Endothelial cell of umbilical vein (primary cell): ENCODE results near the gene LMO7. TPM values are rescaled to one million over a fixed set of nuclear protein-coding genes. Genes with fewer than 3 reads are reported as not detected.

Source experiments
- BruUV-seq: library from RNA; stranded (reverse); fragments of 400-500 nt; replicated peaks from 2 replicates; lab custom pipeline; 2021; lab: Mats Ljungman, UMichigan
- CTCF ChIA-PET: fragments of 300-600, 350-600 bp; sonication (Branson Sonifier 250); formaldehyde crosslinking; loops from one replicate; lab custom pipeline; 2021; ENCODE audit warnings: antibody characterized with exemption, inconsistent platforms; lab: Charles Lee
- POLR2A ChIA-PET: fragments of 300-600, 350-600 bp; sonication (Branson Sonifier 250); formaldehyde crosslinking; loops from one replicate; lab custom pipeline; 2021; ENCODE audit warnings: antibody characterized with exemption, inconsistent platforms; lab: Charles Lee
- DNase-seq: peaks from one replicate; pipeline ENCODE4 v3.0.0-alpha.2; 2011; ENCODE audit warnings: low read depth, low spot score
- FAIRE-seq: peaks from 2 replicates; lab custom pipeline; 2011; peaks lifted over from hg19 to GRCh38; lab: Jason Lieb, UNC
- H2AFZ ChIP-seq: 2 replicates; pipeline ENCODE4 v1.6.0; 2012; ENCODE audit warnings: low read depth, low read length, control low read depth, inconsistent platforms
- H3K27ac ChIP-seq: 2 replicates; pipeline ENCODE4 v1.5.1; 2011; ENCODE audit warnings: low read depth, mild to moderate bottlenecking, control low read depth, low read length, moderate library complexity; ENCODE audit not compliant: insufficient read depth
- H3K27me3 ChIP-seq, 2 experiments: 2 replicates each; pipeline versions ENCODE4 v1.6.0 to v1.6.1; 2011; ENCODE audit warnings: low read length in 2 of 2, mixed read lengths in 1 of 2; ENCODE audit not compliant: control insufficient read depth in 2 of 2, insufficient read depth in 2 of 2
- H3K36me3 ChIP-seq, 2 experiments: 2 replicates in 1 of 2; 3 replicates in 1 of 2; pipeline ENCODE4 v1.5.1; 2011; ENCODE audit warnings: low read length in 2 of 2, mild to moderate bottlenecking in 1 of 2, moderate library complexity in 1 of 2; ENCODE audit not compliant: control insufficient read depth in 2 of 2, insufficient read depth in 2 of 2; ENCODE audit errors: extremely low read depth in 1 of 2
- H3K4me1 ChIP-seq: 3 replicates; pipeline ENCODE4 v1.5.1; 2011; ENCODE audit warnings: mild to moderate bottlenecking, low read length; ENCODE audit not compliant: control insufficient read depth, insufficient read depth; ENCODE audit errors: extremely low read depth
- H3K4me2 ChIP-seq: 2 replicates; pipeline ENCODE4 v1.6.1; 2011; ENCODE audit warnings: low read length, control low read depth, mixed read lengths; ENCODE audit not compliant: insufficient read depth
- H3K4me3 ChIP-seq, 3 experiments: fragments of 200-600 bp in 1 of 3; sonication (generic), shearing (Covaris generic) in 1 of 3; replicated peaks in 1 of 3; 2 replicates each; pipeline ENCODE4 v1.5.1; 2011 to 2016; ENCODE audit warnings: control low read depth in 3 of 3, low read length in 3 of 3, mild to moderate bottlenecking in 2 of 3, inconsistent platforms in 1 of 3, low read depth in 1 of 3, moderate library complexity in 1 of 3; ENCODE audit not compliant: insufficient read depth in 1 of 3
- H3K79me2 ChIP-seq: 2 replicates; pipeline ENCODE4 v1.6.0; 2012; ENCODE audit warnings: low read length, inconsistent platforms; ENCODE audit not compliant: control insufficient read depth, insufficient read depth
- H3K9ac ChIP-seq: replicated peaks from 2 replicates; pipeline ENCODE3; 2011; ENCODE audit warnings: low read length, control low read depth; ENCODE audit not compliant: insufficient read depth; ENCODE audit errors: extremely low read depth
- H3K9me1 ChIP-seq: replicated peaks from 3 replicates; pipeline ENCODE4 v1.6.0; 2011; ENCODE audit warnings: mild to moderate bottlenecking, low read length; ENCODE audit not compliant: control insufficient read depth, insufficient read depth; ENCODE audit errors: extremely low read depth
- H3K9me3 ChIP-seq: replicated peaks from 2 replicates; pipeline ENCODE4 v1.5.1; 2012; ENCODE audit warnings: low read length, inconsistent platforms; ENCODE audit not compliant: control insufficient read depth, insufficient read depth
- H4K20me1 ChIP-seq: replicated peaks from 2 replicates; pipeline ENCODE3; 2011; ENCODE audit warnings: mild to moderate bottlenecking, low read length; ENCODE audit not compliant: control insufficient read depth, insufficient read depth; ENCODE audit errors: extremely low read depth
- CTCF ChIP-seq, 2 donors: IDR thresholded peaks; 1 replicate in 1 of 2; 2 replicates in 1 of 2; pipeline ENCODE4 v1.5.1; 2011; ENCODE audit warnings: low read length in 2 of 2, mild to moderate bottlenecking in 2 of 2, moderate library complexity in 2 of 2, control low read depth in 1 of 2, inconsistent platforms in 1 of 2, low read depth in 1 of 2; ENCODE audit not compliant: insufficient read depth in 1 of 2; ENCODE audit errors: extremely low read depth in 1 of 2
- EZH2 ChIP-seq: IDR thresholded peaks from 2 replicates; pipeline ENCODE4 v1.6.1; 2012; ENCODE audit warnings: borderline replicate concordance, low read depth, mild to moderate bottlenecking, moderate library complexity, low read length, inconsistent platforms; ENCODE audit not compliant: severe bottlenecking
- FOS ChIP-seq: IDR thresholded peaks from 2 replicates; pipeline ENCODE4 v1.6.1; 2011; ENCODE audit warnings: mild to moderate bottlenecking, low read length, moderate library complexity, borderline replicate concordance; ENCODE audit not compliant: insufficient read depth
- GATA2 ChIP-seq: IDR thresholded peaks from 2 replicates; pipeline ENCODE4 v1.7.0; 2011; ENCODE audit warnings: low read depth, mild to moderate bottlenecking, moderate library complexity, mixed read lengths, low read length; ENCODE audit not compliant: insufficient read length, insufficient read depth
- JUN ChIP-seq: IDR thresholded peaks from 2 replicates; pipeline ENCODE4 v1.6.1; 2011; ENCODE audit warnings: borderline replicate concordance, low read depth; ENCODE audit not compliant: insufficient read length, insufficient read depth
- MAX ChIP-seq: IDR thresholded peaks from 2 replicates; pipeline ENCODE4 v1.6.1; 2011; ENCODE audit not compliant: insufficient read depth, insufficient read length
- MYC ChIP-seq: IDR thresholded peaks from one replicate; pipeline ENCODE4 v1.6.1; 2011; ENCODE audit warnings: mild to moderate bottlenecking, low read depth, low read length
- POLR2A ChIP-seq: IDR thresholded peaks from 2 replicates; pipeline ENCODE4 v1.6.1; 2012; ENCODE audit warnings: low read depth, mild to moderate bottlenecking, control low read depth, low read length
- POLR2AphosphoS5 ChIP-seq: IDR thresholded peaks from 2 replicates; pipeline ENCODE4 v1.6.1; 2012; ENCODE audit warnings: low read depth, mild to moderate bottlenecking, control low read depth, low read length, moderate library complexity; ENCODE audit not compliant: insufficient read depth
- dilution Hi-C: fragments of 300-500 bp; cut with MboI; formaldehyde crosslinking; loops from one replicate; pipeline ENCODE4 v1.15.0; 2019; ENCODE audit warnings: low sequenced_read_pairs; ENCODE audit not compliant: extremely low pct_ligation_motif_present
- intact Hi-C: fragments of 100-400 bp; cut with micrococcal nuclease; formaldehyde crosslinking; loops from one replicate; pipeline ENCODE4 v1.10.0; 2022
- polyA plus RNA-seq, 4 experiments: library from polyadenylated mRNA; depleted of rRNA in 3 of 4; stranded (reverse) in 3 of 4; unstranded in 1 of 4; fragments of >200 nt; gene quantifications; 2 replicates each; pipeline versions ENCODE4 v1.2.1 to v1.2.3, GENCODE V29; 2011 to 2012; ENCODE audit warnings: missing spikeins in 1 of 4
- total RNA-seq: library from RNA; stranded (reverse); gene quantifications from 2 replicates; pipeline ENCODE4 v1.2.3, GENCODE V29; 2021

LMO7 gene
- total and polyA plus RNA-seq, 2 donors (not counting 3 experiments of a cell fraction or from before 2014, with no cell fraction given): 10.5 to 21.1 TPM

- DNase-seq (no peak), FAIRE-seq (no peak)
- Histone ChIP-seq H3K27ac (no peak overlapping the region), H3K36me3 (no peaks in the 10 kb centered on the region), H3K9me3 (no peaks in the 10 kb centered on the region), H3K79me2 (no peaks in the 10 kb centered on the region), H2AFZ (no peak overlapping the region), H3K9me1 (no peaks in the 10 kb centered on the region), H3K4me2 (no peak overlapping the region), H3K4me3 (no peak overlapping the region), H3K4me1 (peaks cover 15% of the 10 kb centered on the region), H4K20me1 (no peaks in the 10 kb centered on the region), H3K27me3 (no peaks in the 10 kb centered on the region), H3K9ac (no peak overlapping the region)
- dilution Hi-C loops: no loop called here
- no TSS peak for BruUV-seq
- TF ChIP-seq EZH2: no peak
- no peak for TF ChIP-seq POLR2AphosphoS5
- no peak for TF ChIP-seq POLR2A
- TF ChIP-seq GATA2: no peak
- TF ChIP-seq FOS: no peak
- no peak for TF ChIP-seq CTCF (IDR thresholded peaks at IDR 0.05; ENCODE audit: extremely low read depth in 1 of 2, insufficient read depth in 1 of 2, low read depth in 1 of 2, low read length in 2 of 2)
- no peak for TF ChIP-seq JUN
- TF ChIP-seq MAX: no peak
- no peak for TF ChIP-seq MYC
- CTCF ChIA-PET: no interaction called here
- POLR2A ChIA-PET: no interaction called here
- intact Hi-C loops: loop anchor here (5.0 kb wide), 1 partner anchor 108 kb away; no protein-coding TSS in a partner anchor
Measured at GRCh38 chr13:75764251-75764925, 128.3 kb downstream of the LMO7 start.
